Right hindlimb (tissue), 1 donor: ENCODE data around the gene RNF11.
"Not testable (repeated sequence)": the region's sequence is repeated elsewhere in the genome, so short reads cannot be mapped to it uniquely, and the experiment has no call there.

Source experiments
- DNase-seq: peaks from one replicate; pipeline ENCODE4 v3.0.0-alpha.2; 2018

RNF11 gene

GRCh38 chr1:51230501-51231078 lies 5.5 kb upstream of the RNF11 start:
- DNase-seq, result no peak

DNA sequence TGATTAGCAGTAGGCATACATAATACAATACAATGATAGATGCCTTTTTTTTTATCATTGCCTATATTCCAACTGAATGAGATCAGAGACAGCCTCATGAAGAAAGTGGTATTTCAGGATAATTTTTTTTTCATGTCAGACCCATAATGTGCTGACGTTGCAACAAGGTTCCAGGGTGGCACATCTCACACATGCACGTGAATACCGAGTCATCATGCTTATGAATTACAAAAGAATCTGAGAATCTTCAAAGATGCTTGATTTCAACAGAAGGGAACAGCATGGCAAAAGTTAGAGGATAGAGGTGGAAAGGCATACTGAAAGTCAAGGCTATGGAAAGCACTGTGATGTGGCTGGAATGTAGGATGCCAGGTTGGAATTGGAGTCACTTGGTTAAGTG lies 5.0 kb upstream of the RNF11 start:
- DNase-seq, result no peak

- no peak for DNase-seq
Measured at GRCh38 chr1:51231896-51232295, 4.2 kb upstream of the RNF11 start.

- DNase-seq, result not testable (repeated sequence)
Measured at GRCh38 chr1:51234236-51234635, 1.8 kb upstream of the RNF11 start.

DNA sequence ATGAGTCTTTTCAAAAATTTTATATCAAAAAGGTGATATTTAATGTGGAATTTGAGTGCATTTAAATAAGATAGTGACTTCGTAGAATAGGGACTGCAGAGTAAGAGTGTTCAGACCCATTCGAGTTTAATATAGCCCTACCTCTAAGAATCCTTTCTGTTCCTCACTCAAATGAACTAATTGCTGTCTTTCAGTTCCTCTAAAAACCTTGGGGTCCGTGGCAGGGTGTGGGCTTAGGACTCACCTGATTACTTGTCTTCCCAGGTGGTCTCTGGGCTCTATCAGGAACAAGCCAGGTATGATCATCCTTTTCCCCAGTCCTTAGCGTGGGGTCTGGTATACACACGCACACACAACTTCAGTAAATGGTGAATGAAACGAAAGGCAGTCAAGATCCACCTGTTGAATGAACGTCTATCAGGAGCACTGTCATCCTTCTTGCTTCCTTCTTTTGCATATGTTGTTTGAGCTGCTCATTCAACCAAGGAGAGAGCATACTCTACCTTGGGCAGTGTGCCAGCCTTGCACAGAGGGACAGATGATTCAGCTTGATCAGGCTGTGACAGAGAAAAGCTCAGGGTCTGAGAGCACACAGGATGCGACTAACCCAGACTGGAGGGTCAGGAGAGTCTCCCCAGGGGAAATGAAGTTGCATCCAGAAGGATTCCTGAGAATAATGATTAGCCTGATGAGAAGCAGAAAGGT lies 1.2 kb upstream of the RNF11 start:
- peak; percentile 37 for DNase-seq

DNA sequence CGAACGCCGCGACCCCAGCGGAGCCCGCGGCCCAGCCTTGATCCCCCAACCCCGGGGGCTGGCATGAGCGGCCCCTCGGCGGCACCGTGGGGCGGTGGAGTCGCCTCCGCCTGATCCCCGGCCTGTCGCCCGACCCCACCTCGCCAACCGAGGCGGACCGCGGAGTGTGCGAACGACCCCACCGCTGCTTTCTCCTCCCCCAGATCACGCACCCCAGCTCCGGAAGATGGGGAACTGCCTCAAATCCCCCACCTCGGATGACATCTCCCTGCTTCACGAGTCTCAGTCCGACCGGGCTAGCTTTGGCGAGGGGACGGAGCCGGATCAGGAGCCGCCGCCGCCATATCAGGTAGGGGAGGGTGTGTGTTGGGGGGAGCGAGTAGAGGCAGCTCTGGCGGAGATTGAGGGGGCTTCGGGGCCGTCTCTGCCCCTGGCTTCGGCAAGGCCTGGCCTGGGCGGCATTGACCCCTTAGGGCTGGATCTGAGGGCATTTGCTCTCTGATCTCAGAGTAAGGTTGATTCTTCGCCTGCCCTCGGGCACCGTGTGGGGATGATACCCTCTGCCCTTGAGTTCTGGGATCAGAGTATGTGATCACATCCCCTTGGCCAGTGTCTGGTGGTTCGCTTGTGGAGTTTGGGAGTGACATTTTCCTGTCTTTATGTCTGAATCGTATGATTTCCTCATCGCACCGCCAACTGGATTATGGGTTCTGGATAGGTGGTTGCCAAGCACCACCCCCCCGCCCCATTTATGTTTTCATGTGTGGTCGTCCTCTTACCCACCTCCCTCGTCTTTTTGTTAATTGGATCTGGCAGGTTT lies 668 bp downstream of the RNF11 start:
- DNase-seq, result peak; percentile 76

GRCh38 chr1:51237351-51238033 lies 1.4 kb downstream of the RNF11 start:
- DNase-seq, result no peak

DNA sequence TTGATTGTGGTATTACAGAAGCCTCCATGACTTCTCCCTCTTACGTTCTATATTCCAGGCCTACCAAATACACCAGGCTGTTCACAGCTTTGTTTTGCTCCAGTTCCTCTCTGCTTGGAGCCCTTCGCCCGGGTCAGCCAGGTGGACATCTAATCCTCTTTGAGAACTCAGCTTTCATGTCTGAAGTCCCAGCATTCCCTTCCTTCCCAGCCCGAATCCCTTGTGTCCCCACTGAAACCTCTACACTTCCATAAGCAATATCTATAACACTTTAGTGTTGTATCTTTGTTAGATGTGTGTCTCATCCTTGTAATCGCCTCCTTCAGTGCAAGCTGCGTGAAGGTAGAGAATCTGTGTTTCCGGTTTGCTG lies 1.9 kb downstream of the RNF11 start:
- peak; percentile 26 for DNase-seq

DNA sequence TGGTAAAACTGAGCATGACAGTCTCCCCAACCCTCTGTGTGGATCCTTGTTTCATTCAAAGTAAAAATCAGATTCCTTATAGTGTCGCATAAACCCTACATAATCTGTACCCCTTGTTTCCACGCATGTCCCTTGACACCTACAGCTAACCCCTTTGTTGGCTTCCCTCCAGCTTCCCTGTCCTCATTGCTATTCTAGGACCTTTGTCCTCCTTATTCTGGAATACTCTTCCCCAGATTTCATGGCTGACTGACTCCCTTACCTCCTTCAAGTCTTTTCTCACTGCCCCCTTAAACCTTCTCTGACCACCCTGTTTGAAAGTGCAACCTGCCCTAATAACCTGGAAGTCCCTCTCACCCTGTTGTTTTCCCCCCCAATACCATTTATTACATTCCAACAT lies 4.0 kb downstream of the RNF11 start:
- no peak for DNase-seq

DNA sequence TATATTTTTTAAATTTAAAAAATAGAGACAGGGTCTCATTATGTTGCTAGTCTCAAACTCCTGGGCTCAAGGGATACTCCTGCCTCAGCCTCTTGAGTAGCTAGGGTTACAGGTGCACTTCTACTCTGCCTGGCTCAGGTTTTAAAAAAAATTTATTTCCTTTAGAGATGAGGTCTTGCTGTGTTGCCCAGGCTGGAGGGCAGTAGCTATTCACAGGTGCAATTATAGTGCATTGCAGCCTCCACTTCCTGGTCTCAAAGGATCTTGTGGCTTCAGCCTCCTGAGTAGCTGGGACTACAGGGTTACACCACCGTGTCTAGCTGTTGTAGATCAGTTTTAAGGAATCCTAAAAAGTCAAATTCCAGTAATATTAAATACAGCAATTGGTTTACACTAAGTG lies 5.0 kb downstream of the RNF11 start:
- DNase-seq, result no peak

DNA sequence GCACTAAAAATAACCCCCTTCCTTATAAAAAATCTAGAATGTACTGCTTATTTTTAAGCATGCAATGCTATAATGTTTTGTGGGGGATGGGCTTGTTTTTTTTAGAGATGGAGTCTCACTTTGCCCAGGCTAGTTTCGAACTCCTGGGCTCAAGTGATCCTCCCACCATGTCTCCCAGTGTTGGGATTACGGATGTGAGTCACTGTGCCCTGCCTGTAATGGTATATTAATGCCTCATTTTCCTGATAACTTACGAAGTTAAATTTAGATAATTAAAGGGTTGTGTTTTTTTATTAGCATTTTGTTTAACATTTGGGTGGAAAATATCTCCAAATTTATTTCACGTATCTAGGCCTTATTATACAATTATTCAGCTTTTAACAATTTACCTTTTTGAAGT lies 6.5 kb downstream of the RNF11 start:
- DNase-seq, result no peak

DNA sequence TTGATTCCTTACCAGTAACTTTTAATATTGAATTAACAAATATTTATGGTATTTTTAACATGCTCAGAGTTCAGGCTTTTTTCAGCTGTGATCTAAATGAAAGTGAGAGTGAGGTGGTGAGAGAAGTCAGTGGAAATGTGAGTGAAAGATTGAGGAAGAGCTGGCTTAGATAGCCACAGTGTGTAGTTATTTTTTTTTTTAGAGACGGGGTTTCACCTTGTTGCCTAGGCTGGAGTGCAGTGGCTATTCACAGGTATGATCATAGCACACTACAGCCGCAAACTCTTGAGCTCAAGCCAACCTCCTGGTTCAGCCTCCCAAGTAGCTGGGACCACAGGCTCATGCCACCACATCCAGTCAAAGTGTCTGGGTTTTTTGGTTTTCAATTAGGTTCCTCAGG lies 10.9 kb downstream of the RNF11 start:
- no peak for DNase-seq

GRCh38 chr1:51247499-51247898 lies 11.4 kb downstream of the RNF11 start:
- no peak for DNase-seq

DNA sequence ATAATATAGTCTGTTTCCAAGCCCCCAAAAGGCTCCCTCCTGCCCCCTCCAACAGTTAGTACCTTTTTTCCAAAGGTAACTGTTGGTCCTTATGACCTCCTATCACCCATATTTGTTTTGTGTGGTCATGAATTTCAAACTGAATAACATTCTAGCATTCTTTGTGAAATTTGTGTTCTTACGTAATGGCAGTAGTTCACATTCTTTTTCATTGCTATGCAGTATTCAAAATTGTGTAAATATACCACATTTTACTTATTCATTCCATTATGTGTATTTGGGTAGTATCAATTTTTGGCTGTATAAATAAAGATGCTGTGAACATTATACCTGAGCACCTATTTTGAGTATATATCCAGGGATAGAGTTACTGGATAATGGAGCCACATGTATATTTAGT lies 13.4 kb downstream of the RNF11 start:
- no peak for DNase-seq

DNA sequence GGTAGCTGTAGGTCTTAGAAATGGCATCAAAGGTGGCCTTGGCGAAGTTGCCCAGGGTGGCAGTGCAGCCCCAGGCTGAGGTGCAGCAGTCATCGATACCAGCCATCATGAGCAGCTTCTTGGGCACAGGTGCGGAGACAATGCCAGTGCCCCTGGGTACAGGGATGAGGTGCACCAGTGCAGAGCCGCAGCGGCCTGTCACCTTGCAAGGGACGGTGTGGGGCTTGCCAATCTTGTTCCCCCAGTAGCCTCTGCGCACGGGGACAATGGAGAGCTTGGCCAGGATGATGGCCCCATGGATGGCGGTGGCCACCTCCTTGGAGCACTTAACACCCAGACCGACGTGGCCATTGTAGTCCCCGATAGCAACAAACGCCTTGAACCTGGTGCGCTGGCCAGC lies 14.7 kb downstream of the RNF11 start:
- not testable (repeated sequence) for DNase-seq

GRCh38 chr1:51251165-51251564 lies 15.1 kb downstream of the RNF11 start:
- DNase-seq, result not testable (repeated sequence)

DNA sequence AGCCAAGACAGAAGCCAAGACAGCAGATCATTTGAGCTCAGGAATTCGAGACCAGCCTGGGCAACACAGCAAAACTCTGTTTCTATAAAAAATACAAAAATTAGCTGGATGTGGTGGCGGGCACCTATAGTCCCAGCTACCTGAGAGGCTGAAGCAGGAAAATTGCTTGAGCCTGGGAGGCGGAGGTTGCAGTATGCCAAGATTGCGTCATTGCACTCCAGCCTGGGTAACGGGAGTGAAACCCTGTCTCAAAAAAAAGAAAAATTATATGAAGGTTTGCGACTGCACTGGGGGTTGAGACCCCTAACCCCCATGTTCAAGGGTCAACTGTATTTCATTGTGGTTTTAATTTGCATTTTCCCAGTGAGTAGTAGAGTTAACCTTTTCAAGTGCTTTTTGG lies 16.3 kb downstream of the RNF11 start:
- DNase-seq, result no peak

GRCh38 chr1:51253691-51254090 lies 17.6 kb downstream of the RNF11 start:
- DNase-seq, result no peak

GRCh38 chr1:51255331-51255730 lies 19.3 kb downstream of the RNF11 start:
- DNase-seq, result no peak

GRCh38 chr1:51263147-51263877 lies 27.2 kb downstream of the RNF11 start:
- DNase-seq, result no peak

- peak; percentile 63 for DNase-seq
Measured at GRCh38 chr1:51264451-51264850, 28.4 kb downstream of the RNF11 start.

GRCh38 chr1:51265618-51266017 lies 29.5 kb downstream of the RNF11 start:
- no peak for DNase-seq

DNA sequence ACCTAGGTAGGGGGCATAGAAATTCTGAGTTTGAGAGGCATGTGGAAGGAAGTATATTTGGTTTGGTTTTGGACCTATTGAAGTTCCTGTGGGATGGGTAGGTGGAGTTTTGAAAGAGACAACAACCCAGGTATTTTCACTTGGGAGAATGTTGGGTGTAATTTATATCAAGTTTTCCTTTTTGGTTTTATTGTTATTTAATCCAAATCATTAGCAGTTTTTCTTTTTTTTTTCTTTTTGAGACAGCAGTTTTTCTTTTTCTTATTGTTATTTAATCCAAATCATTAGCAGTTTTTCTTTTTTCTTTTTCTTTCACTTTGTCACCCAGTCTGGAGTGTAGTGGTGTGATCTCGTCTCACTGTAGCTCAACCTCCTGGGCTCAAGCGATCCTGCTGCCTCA lies 30.1 kb downstream of the RNF11 start:
- DNase-seq, result no peak
